ENCODE results near the gene LBHD2. TPM values are rescaled to one million over a fixed set of nuclear protein-coding genes. Genes with fewer than 3 reads are reported as not detected.
A peak's percentile ranks its signal among the peaks of the same experiment; 100 is the strongest.
"Not testable (repeated sequence)": the region's sequence is repeated elsewhere in the genome, so short reads cannot be mapped to it uniquely, and the experiment has no call there.

LBHD2 gene
- total RNA-seq (2014; rRNA removed) = not detected in 2 replicates
- not detected for polyA plus RNA-seq (2012)

- no peak for DNase-seq (ENCODE audit: low read depth)
These were observed at the start of gene LBHD2 for GRCh38 chr14:103084021-103084919. Gene LBHD2 (plus strand): TSS chr14:103084210. CDS start chr14:103086013, 1,803 bp downstream.

GRCh38 chr14:103041464-103041863 lies 42.5 kb upstream of the LBHD2 start:
- no peak for DNase-seq (ENCODE audit: low read depth)

- no peak for DNase-seq (ENCODE audit: low read depth)
These were observed 40.6 kb upstream of the LBHD2 start for GRCh38 chr14:103043257-103044015.

- no peak for DNase-seq (ENCODE audit: low read depth)
These were observed 38.6 kb upstream of the LBHD2 start for GRCh38 chr14:103045371-103045869.

- not testable (repeated sequence) for DNase-seq (ENCODE audit: low read depth)
These were observed 36.6 kb upstream of the LBHD2 start for GRCh38 chr14:103047453-103047852.

GRCh38 chr14:103050935-103051334 lies 33.1 kb upstream of the LBHD2 start:
- no peak for DNase-seq (ENCODE audit: low read depth)

- DNase-seq (ENCODE audit: low read depth) = no peak
These were observed 31.6 kb upstream of the LBHD2 start for GRCh38 chr14:103052407-103052806.

- no peak for DNase-seq (ENCODE audit: low read depth)
These were observed 28.3 kb upstream of the LBHD2 start for GRCh38 chr14:103055695-103056094.

GRCh38 chr14:103056322-103057027 lies 27.5 kb upstream of the LBHD2 start:
- peak; percentile 64 for DNase-seq (ENCODE audit: low read depth)

- peak; percentile 23 for DNase-seq (ENCODE audit: low read depth)
These were observed 27.0 kb upstream of the LBHD2 start for GRCh38 chr14:103057028-103057371.

- DNase-seq (ENCODE audit: low read depth) = peak; percentile 87
These were observed 26.4 kb upstream of the LBHD2 start, which contains the start of gene CDC42BPB for GRCh38 chr14:103057372-103058163. Gene CDC42BPB (minus strand): TSS chr14:103057549. CDS start chr14:103057173, 376 bp downstream.

- DNase-seq (ENCODE audit: low read depth) = peak; percentile 10
These were observed 25.6 kb upstream of the LBHD2 start for GRCh38 chr14:103058164-103059055.

GRCh38 chr14:103059556-103059955 lies 24.5 kb upstream of the LBHD2 start:
- no peak for DNase-seq (ENCODE audit: low read depth)

GRCh38 chr14:103061482-103061976 lies 22.5 kb upstream of the LBHD2 start:
- DNase-seq (ENCODE audit: low read depth) = no peak

GRCh38 chr14:103064436-103064835 lies 19.6 kb upstream of the LBHD2 start:
- no peak for DNase-seq (ENCODE audit: low read depth)

GRCh38 chr14:103064978-103065377 lies 19.0 kb upstream of the LBHD2 start:
- DNase-seq (ENCODE audit: low read depth) = no peak

- no peak for DNase-seq (ENCODE audit: low read depth)
These were observed 18.1 kb upstream of the LBHD2 start for GRCh38 chr14:103065861-103066260.

GRCh38 chr14:103066399-103066798 lies 17.6 kb upstream of the LBHD2 start:
- DNase-seq (ENCODE audit: low read depth) = no peak

GRCh38 chr14:103067231-103067954 lies 16.6 kb upstream of the LBHD2 start:
- peak; percentile 52 for DNase-seq (ENCODE audit: low read depth)
